Activated T-cell treated with anti-CD3 and anti-CD28 coated beads for 24 hours (primary cell): ENCODE data around the gene DNAH6.
"Not testable (repeated sequence)": the region's sequence is repeated elsewhere in the genome, so short reads cannot be mapped to it uniquely, and the experiment has no call there.

Experiments used
- DNase-seq: peaks from one replicate; pipeline ENCODE4 v3.0.0-alpha.2; 2020; ENCODE audit warnings: low read depth

The DNAH6 gene

GRCh38 chr2:84497285-84497684, 19.0 kb upstream of the DNAH6 start:
- no peak for DNase-seq

- no peak for DNase-seq
Observed at GRCh38 chr2:84498150-84498799, 18.0 kb upstream of the DNAH6 start.

GRCh38 chr2:84511024-84511423, 5.3 kb upstream of the DNAH6 start:
- DNase-seq, result not testable (repeated sequence)

- DNase-seq, result no peak
Observed at GRCh38 chr2:84515788-84516187, 510 bp upstream of the DNAH6 start.

GRCh38 chr2:84519332-84519957, 3.1 kb downstream of the DNAH6 start:
- no peak for DNase-seq

- DNase-seq, result no peak
Observed at GRCh38 chr2:84526562-84526961, 10.3 kb downstream of the DNAH6 start.

- no peak for DNase-seq
Observed at GRCh38 chr2:84527137-84528129, 11.1 kb downstream of the DNAH6 start.

GRCh38 chr2:84532291-84532690, 16.0 kb downstream of the DNAH6 start:
- DNase-seq, result no peak

- no peak for DNase-seq
Observed at GRCh38 chr2:84534225-84534624, 17.9 kb downstream of the DNAH6 start.

GRCh38 chr2:84537251-84537650, 21.0 kb downstream of the DNAH6 start:
- DNase-seq, result no peak

GRCh38 chr2:84539729-84540128, 23.4 kb downstream of the DNAH6 start:
- DNase-seq, result no peak

- DNase-seq, result no peak
Observed at GRCh38 chr2:84545005-84545404, 28.7 kb downstream of the DNAH6 start.

- DNase-seq, result no peak
Observed at GRCh38 chr2:84546551-84546950, 30.3 kb downstream of the DNAH6 start.

- no peak for DNase-seq
Observed at GRCh38 chr2:84548303-84548702, 32.0 kb downstream of the DNAH6 start.

- no peak for DNase-seq
Observed at GRCh38 chr2:84550916-84551315, 34.6 kb downstream of the DNAH6 start.

GRCh38 chr2:84551526-84551925, 35.2 kb downstream of the DNAH6 start:
- DNase-seq, result not testable (repeated sequence)

GRCh38 chr2:84556190-84556589, 39.9 kb downstream of the DNAH6 start:
- no peak for DNase-seq

GRCh38 chr2:84559838-84560237, 43.5 kb downstream of the DNAH6 start:
- DNase-seq, result no peak

- DNase-seq, result no peak
Observed at GRCh38 chr2:84579661-84580060, 63.4 kb downstream of the DNAH6 start.

- no peak for DNase-seq
Observed at GRCh38 chr2:84603911-84604310, 87.6 kb downstream of the DNAH6 start.

- DNase-seq, result no peak
Observed at GRCh38 chr2:84613082-84613481, 96.8 kb downstream of the DNAH6 start.

GRCh38 chr2:84619794-84620371, 103.6 kb downstream of the DNAH6 start:
- no peak for DNase-seq
